GM12865 (cell line): Measurements from ENCODE around the gene SKP1.

ENCODE experiments used
- DNase-seq: peaks from one replicate; pipeline ENCODE4 v3.0.0; 2010; ENCODE audit warnings: low read depth
- H3K4me3 ChIP-seq: 2 replicates; pipeline ENCODE4 v1.5.1; 2011; ENCODE audit warnings: mild to moderate bottlenecking, low read depth, low read length, control low read depth
- TF ChIP-seq, protein P1 (sequence below): IDR thresholded peaks from 2 replicates; pipeline ENCODE4 v1.5.1; 2011; ENCODE audit warnings: low read length, control low read depth, low read depth, inconsistent platforms; ENCODE audit not compliant: insufficient read depth; ENCODE audit errors: missing control alignments

SKP1 gene

DNA sequence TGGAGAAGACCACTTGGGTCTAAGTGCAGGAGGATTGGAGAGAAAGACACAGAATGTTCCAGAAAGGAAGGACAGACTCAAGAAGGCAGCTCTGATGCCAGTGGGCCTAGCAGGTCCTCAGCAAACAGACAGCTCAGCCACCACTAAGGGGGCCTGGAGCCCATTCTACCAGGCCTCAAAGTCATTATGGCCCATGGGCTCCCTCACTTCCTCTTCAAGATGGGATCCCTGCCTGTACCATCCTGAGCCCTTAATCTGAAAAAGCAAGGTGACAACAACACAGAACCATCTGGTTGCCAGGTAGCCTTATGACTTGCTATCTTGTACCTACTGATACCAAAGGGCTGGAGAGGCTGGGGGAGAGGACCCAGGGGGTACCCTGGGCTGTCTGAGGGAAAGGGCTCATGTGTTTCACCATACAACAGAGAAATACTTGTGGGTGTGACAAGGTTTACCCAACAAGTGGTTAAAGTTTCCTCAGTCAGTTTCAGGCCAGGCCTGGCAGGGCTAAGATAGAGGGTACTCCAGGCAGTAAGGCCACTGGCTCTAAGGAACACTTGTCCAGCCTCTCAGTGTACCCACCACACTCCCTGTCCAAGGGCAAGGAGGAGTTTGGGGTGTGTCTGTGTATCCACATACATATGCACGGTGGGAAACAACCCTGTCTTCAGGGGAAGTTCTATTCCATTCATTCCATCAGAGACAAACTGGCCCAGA is 31.6 kb downstream of the SKP1 start:
- no peak for DNase-seq
- no peak overlapping the region for H3K4me3 ChIP-seq
- TF ChIP-seq, protein P1, sequence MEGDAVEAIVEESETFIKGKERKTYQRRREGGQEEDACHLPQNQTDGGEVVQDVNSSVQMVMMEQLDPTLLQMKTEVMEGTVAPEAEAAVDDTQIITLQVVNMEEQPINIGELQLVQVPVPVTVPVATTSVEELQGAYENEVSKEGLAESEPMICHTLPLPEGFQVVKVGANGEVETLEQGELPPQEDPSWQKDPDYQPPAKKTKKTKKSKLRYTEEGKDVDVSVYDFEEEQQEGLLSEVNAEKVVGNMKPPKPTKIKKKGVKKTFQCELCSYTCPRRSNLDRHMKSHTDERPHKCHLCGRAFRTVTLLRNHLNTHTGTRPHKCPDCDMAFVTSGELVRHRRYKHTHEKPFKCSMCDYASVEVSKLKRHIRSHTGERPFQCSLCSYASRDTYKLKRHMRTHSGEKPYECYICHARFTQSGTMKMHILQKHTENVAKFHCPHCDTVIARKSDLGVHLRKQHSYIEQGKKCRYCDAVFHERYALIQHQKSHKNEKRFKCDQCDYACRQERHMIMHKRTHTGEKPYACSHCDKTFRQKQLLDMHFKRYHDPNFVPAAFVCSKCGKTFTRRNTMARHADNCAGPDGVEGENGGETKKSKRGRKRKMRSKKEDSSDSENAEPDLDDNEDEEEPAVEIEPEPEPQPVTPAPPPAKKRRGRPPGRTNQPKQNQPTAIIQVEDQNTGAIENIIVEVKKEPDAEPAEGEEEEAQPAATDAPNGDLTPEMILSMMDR: no peak

DNA sequence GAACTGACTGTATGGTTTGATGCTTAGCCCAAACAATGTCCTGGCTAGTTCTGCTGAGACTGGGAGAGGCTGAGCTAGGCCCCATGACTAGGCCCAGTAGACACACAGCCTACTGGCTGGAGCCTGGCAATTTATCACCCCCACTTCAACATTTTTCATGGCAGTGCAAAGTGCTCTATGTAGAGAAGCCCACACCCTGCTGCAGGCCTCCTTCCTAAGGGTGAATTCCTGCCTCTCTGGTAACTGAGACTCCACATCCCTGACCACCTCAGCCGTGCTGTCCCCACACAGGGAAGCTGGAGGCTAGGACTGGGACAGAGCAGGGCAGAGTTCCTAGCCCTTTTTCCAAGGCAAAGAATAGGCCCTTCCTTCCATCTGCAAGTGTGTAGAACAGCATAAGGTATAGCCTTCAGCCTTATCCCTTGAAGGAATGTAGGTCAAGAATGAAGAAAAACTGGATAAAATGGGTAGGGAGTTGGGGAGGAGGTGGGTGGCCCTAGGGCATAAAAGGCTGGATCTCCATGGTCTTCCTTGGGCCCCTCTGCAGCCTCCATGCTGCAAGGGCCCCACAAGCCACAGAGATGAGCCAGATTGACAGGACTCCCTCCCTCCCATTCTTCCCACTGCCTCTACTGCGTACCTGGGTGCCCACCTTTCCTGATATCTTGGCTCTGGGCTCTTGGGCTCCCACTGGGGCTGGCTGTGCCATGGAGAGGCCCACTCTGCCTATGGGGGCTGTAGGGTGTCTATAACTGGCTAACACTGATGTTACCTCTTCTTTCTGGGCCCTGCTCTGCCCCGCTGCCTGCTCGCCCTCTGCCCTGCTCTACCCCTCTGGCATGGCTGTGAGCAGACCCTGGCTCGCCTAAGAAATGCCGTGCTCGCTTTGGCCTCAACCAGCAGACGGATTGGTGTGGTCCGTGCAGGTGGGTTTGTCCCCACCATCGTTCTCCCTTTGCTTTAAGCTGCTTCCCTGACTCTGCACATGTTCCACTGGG is 32.5 kb downstream of the SKP1 start:
- TF ChIP-seq, protein P1: no peak
- no peak for DNase-seq
- H3K4me3 ChIP-seq: no peak overlapping the region

DNA sequence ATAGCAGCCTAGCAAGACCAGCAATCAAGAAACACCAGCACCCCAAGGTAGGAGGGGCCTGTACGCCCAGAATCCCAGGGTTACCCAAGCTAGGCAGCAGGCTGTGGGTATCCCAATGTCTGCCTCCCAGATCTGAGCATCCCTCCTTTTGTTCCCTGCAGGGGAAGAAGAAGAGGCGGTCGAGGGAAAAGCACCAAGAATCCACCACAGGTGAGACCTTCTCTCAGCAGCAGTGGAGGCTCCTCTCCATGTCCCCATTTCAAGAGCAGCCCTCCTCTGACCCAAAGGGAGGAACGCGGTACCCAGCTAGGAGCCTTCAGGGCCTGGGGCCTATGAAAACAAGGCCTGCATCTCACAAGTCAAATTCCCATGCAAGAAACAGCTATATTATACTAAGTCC is 33.3 kb downstream of the SKP1 start:
- no peak for DNase-seq
- TF ChIP-seq, protein P1: no peak
- no peak overlapping the region for H3K4me3 ChIP-seq

DNA sequence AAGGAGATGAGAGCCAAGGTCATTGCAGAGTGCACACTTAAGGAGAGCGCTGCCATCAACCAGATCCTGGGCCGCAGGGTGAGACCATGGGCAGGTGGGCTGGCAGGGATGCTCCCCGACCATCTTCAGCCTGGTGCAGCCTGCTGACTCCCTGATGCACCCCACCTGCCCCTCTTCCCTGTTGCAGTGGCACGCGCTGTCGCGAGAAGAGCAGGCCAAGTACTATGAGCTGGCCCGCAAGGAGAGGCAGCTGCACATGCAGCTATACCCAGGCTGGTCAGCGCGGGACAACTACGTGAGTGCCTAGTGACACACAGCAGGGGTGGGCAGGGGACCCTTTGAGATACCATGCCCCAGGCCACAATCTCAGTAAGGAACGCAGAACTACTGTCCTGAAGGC is 33.9 kb downstream of the SKP1 start:
- no peak overlapping the region for H3K4me3 ChIP-seq
- TF ChIP-seq, protein P1: no peak
- DNase-seq: no peak

DNA sequence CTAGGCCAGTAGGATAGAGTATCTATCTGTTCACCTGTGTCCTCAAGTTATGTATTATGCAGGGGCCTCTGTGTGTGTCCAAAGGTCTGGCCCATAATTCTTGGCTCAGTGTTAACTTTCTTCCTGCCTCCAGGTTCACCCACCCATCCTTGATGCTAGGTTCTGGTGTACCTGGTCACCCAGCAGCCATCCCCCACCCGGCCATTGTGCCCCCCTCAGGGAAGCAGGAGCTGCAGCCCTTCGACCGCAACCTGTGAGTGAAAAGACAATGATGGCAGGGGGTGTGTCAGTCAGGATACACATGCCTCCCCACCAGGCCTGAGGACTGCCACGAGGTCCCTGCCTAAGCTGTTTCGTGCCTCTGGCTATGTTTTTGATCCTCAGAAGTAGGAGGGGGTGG is 34.7 kb downstream of the SKP1 start:
- no peak overlapping the region for H3K4me3 ChIP-seq
- no peak for DNase-seq
- TF ChIP-seq, protein P1: no peak

DNA sequence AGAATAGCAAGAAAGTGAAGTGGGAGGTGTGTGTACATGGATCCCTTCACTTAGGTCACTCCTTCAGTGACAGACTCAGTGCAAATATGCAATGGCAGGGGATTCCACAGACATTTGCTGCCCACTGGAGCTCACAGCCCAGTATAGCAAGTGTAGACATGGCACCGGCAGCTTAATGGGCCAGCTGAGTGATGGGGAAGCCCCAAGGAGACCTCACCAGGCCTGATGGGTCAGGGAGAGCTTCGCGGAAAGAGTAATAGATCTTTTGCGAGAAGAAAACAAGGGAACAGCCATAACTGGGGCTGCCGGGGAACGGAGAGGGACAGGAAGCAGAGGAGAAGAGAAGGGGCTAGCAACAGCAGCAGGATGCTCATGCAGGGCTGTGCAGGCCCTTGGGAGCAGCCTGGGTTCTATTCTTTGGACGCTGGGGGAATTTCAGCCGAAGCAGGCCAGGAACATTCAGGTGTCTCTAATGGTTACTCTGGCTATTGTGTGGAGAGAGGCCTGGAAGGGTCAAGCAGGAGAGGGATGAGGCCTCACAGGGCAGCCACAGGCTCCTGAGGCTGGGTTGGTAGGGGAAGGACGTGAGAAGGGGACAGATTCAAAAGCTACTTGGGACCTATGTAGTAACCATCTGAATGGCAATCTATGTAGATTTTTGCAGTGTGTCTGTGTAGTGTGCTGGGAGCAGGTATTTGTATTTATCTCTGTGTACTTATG is 35.3 kb downstream of the SKP1 start:
- TF ChIP-seq, protein P1: peak; percentile 19
- DNase-seq: peak; percentile 43
- no peak overlapping the region for H3K4me3 ChIP-seq
